ENCODE measurements around the gene FRY.

- TF ChIP-seq NR2C2 (CRISPR knock-in tag; IDR thresholded peaks at IDR 0.05) (no peak), JUN (CRISPR knock-in tag; IDR thresholded peaks at IDR 0.05) (no peak), ZNF121 (CRISPR knock-in tag; IDR thresholded peaks at IDR 0.05) (no peak), CREB1 (CRISPR knock-in tag; IDR thresholded peaks at IDR 0.05) (no peak), CBFB (CRISPR knock-in tag; IDR thresholded peaks at IDR 0.05; ENCODE audit: low read depth) (no peak), TCF7 (CRISPR knock-in tag; IDR thresholded peaks at IDR 0.05; ENCODE audit: low read depth) (no peak)
- TF ChIP-seq, protein P1, sequence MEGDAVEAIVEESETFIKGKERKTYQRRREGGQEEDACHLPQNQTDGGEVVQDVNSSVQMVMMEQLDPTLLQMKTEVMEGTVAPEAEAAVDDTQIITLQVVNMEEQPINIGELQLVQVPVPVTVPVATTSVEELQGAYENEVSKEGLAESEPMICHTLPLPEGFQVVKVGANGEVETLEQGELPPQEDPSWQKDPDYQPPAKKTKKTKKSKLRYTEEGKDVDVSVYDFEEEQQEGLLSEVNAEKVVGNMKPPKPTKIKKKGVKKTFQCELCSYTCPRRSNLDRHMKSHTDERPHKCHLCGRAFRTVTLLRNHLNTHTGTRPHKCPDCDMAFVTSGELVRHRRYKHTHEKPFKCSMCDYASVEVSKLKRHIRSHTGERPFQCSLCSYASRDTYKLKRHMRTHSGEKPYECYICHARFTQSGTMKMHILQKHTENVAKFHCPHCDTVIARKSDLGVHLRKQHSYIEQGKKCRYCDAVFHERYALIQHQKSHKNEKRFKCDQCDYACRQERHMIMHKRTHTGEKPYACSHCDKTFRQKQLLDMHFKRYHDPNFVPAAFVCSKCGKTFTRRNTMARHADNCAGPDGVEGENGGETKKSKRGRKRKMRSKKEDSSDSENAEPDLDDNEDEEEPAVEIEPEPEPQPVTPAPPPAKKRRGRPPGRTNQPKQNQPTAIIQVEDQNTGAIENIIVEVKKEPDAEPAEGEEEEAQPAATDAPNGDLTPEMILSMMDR (IDR thresholded peaks at IDR 0.05), result no peak
Observed at GRCh38 chr13:32229443-32229842, 197.9 kb downstream of the FRY start.

Measured in WTC11 (cell line).